HG02642 (cell line): ENCODE measurements around the gene SCARF1.
"Not testable (repeated sequence)": the region's sequence is repeated elsewhere in the genome, so short reads cannot be mapped to it uniquely, and the experiment has no call there.

Source experiments
- ATAC-seq: cut with Tn5 transposase; IDR thresholded peaks from one replicate; pipeline ENCODE4 v1.9.1; 2021; ENCODE audit warnings: mild to moderate bottlenecking; ENCODE audit not compliant: unreplicated experiment, poor library complexity

The SCARF1 gene

GRCh38 chr17:1645207-1646171, at the start of gene SCARF1:
TSS of gene SCARF1 (minus strand) at chr17:1645732. CDS start at chr17:1645697, 35 bp downstream.
- no peak for ATAC-seq

GRCh38 chr17:1693339-1693738, 47.8 kb upstream of the SCARF1 start:
- no peak for ATAC-seq

GRCh38 chr17:1690544-1691221, 45.2 kb upstream of the SCARF1 start:
- no peak for ATAC-seq

GRCh38 chr17:1688405-1688804, 42.9 kb upstream of the SCARF1 start:
- not testable (repeated sequence) for ATAC-seq

GRCh38 chr17:1686086-1686485, 40.6 kb upstream of the SCARF1 start:
- no peak for ATAC-seq

GRCh38 chr17:1684378-1685189, 39.1 kb upstream of the SCARF1 start, which contains the start of gene PRPF8:
TSS of gene PRPF8 (minus strand) at chr17:1684867. CDS start at chr17:1684571, 296 bp downstream.
- peak; percentile 98 for ATAC-seq

- no peak for ATAC-seq
Observed at GRCh38 chr17:1683459-1683858, 37.9 kb upstream of the SCARF1 start.

GRCh38 chr17:1676401-1676800, 30.9 kb upstream of the SCARF1 start:
- no peak for ATAC-seq

- ATAC-seq, result no peak
Observed at GRCh38 chr17:1673041-1673785, 27.7 kb upstream of the SCARF1 start.

GRCh38 chr17:1663934-1664333, 18.4 kb upstream of the SCARF1 start:
- ATAC-seq, result not testable (repeated sequence)

GRCh38 chr17:1661045-1661444, 15.5 kb upstream of the SCARF1 start:
- no peak for ATAC-seq

GRCh38 chr17:1658100-1658499, 12.6 kb upstream of the SCARF1 start:
- no peak for ATAC-seq

GRCh38 chr17:1653735-1654134, 8.2 kb upstream of the SCARF1 start:
- no peak for ATAC-seq

- ATAC-seq, result not testable (repeated sequence)
Observed at GRCh38 chr17:1652794-1653193, 7.3 kb upstream of the SCARF1 start.

GRCh38 chr17:1651559-1651844, 6.0 kb upstream of the SCARF1 start:
- no peak for ATAC-seq

GRCh38 chr17:1650731-1651558, 5.4 kb upstream of the SCARF1 start:
- no peak for ATAC-seq

- no peak for ATAC-seq
Observed at GRCh38 chr17:1649844-1650501, 4.4 kb upstream of the SCARF1 start, which contains the start of gene RILP. TSS of gene RILP (minus strand) at chr17:1649866. CDS start at chr17:1649804, 62 bp downstream.
